GM23338 (cell line): Measurements from ENCODE around the gene ZFYVE27. TPM values are rescaled to one million over a fixed set of nuclear protein-coding genes. Genes with fewer than 3 reads are reported as not detected.

ENCODE experiments used
- ATAC-seq: fragments of 200-7000 bp; cut with Tn5 transposase; 3 replicates; pipeline ENCODE4 v1.9.1; 2020
- DNase-seq: peaks from one replicate; pipeline ENCODE4 v3.0.0-alpha.2; 2015; ENCODE audit warnings: low spot score
- H2AFZ ChIP-seq: fragments of 200-600 bp; sonication (generic); 2 replicates; pipeline ENCODE4 v1.8.0; 2016; ENCODE audit warnings: antibody characterized with exemption, mild to moderate bottlenecking, moderate library complexity
- H3F3A ChIP-seq: fragments of 200-600 bp; sonication (generic); replicated peaks from 2 replicates; pipeline ENCODE4 v1.8.0; 2017; ENCODE audit warnings: antibody characterized with exemption, mixed run types, low read depth
- H3K27ac ChIP-seq: fragments of 200-600 bp; sonication (generic); 2 replicates; pipeline ENCODE4 v1.6.1; 2016; ENCODE audit warnings: low read depth
- H3K27me3 ChIP-seq: fragments of 200-600 bp; sonication (generic); 2 replicates; pipeline ENCODE4 v1.8.0; 2016; ENCODE audit warnings: mild to moderate bottlenecking, mixed run types, moderate library complexity; ENCODE audit not compliant: insufficient read depth
- H3K36me3 ChIP-seq: fragments of 200-600 bp; sonication (generic); 2 replicates; pipeline ENCODE4 v1.8.0; 2016; ENCODE audit warnings: mild to moderate bottlenecking; ENCODE audit not compliant: insufficient read depth
- H3K4me1 ChIP-seq: fragments of 200-600 bp; sonication (generic); 2 replicates; pipeline ENCODE4 v1.8.0; 2016; ENCODE audit warnings: mild to moderate bottlenecking, moderate library complexity; ENCODE audit not compliant: insufficient read depth
- H3K4me2 ChIP-seq: fragments of 200-600 bp; sonication (generic); 2 replicates; pipeline ENCODE4 v1.7.1; 2017; ENCODE audit warnings: mixed run types
- H3K4me3 ChIP-seq: fragments of 200-600 bp; sonication (generic); 2 replicates; pipeline ENCODE4 v1.6.1; 2016; ENCODE audit warnings: mixed run types
- H3K79me2 ChIP-seq: fragments of 200-600 bp; sonication (generic); replicated peaks from 2 replicates; pipeline ENCODE4 v1.8.0; 2017; ENCODE audit warnings: mild to moderate bottlenecking; ENCODE audit not compliant: insufficient read depth
- H3K9me2 ChIP-seq: fragments of 200-600 bp; sonication (generic); 2 replicates; pipeline ENCODE4 v1.8.0; 2017; ENCODE audit not compliant: insufficient read depth
- H4K20me1 ChIP-seq: fragments of 200-600 bp; sonication (generic); replicated peaks from 2 replicates; pipeline ENCODE4 v1.8.0; 2017; ENCODE audit warnings: mild to moderate bottlenecking; ENCODE audit not compliant: insufficient read depth
- H3K27ac Mint-ChIP-seq: 2 replicates; pipeline ENCODE4 v1.8.0; 2020; ENCODE audit warnings: inconsistent platforms, mild to moderate bottlenecking, moderate library complexity, mixed read lengths
- H3K27me3 Mint-ChIP-seq: 3 replicates; pipeline ENCODE4 v1.8.0; 2022; ENCODE audit warnings: low read depth, mild to moderate bottlenecking, moderate library complexity, mixed read lengths, inconsistent platforms; ENCODE audit not compliant: insufficient read depth, poor library complexity
- H3K36me3 Mint-ChIP-seq: 3 replicates; pipeline ENCODE4 v1.8.0; 2021; ENCODE audit warnings: low read depth, mild to moderate bottlenecking, inconsistent platforms, moderate library complexity, mixed read lengths
- H3K4me1 Mint-ChIP-seq: 3 replicates; pipeline ENCODE4 v1.8.0; 2020; ENCODE audit warnings: mild to moderate bottlenecking, inconsistent platforms, mixed read lengths
- H3K4me3 Mint-ChIP-seq: 3 replicates; pipeline ENCODE4 v1.8.0; 2021; ENCODE audit warnings: moderate library complexity, mild to moderate bottlenecking, inconsistent platforms, mixed read lengths
- H3K9me3 Mint-ChIP-seq: 3 replicates; pipeline ENCODE4 v1.8.0; 2020; ENCODE audit warnings: moderate library complexity, mild to moderate bottlenecking, inconsistent platforms, mixed read lengths
- CREB1 ChIP-seq: fragments of 250-450 bp; sonication (Bioruptor Pico); IDR thresholded peaks from 2 replicates; pipeline ENCODE4 v1.5.0; 2020; ENCODE audit warnings: low read depth, mild to moderate bottlenecking, moderate library complexity
- CTCF ChIP-seq, 2 experiments: fragments of 200-600 bp in 1 of 2; sonication (generic) in 1 of 2; conservative IDR thresholded peaks; 2 replicates each; pipeline versions ENCODE4 v1.5.1 to v1.6.1; 2016 to 2017; ENCODE audit warnings: antibody characterized with exemption in 2 of 2, low read depth in 2 of 2, mild to moderate bottlenecking in 2 of 2, moderate library complexity in 1 of 2
- ETS1 ChIP-seq: IDR thresholded peaks from 2 replicates; pipeline ENCODE4 v1.6.1; 2016; ENCODE audit warnings: antibody characterized with exemption
- EZH2 ChIP-seq: fragments of 200-600 bp; sonication (generic); IDR thresholded peaks from one replicate; pipeline ENCODE4 v1.8.0; 2017; ENCODE audit warnings: antibody characterized with exemption, mild to moderate bottlenecking, low read depth; ENCODE audit not compliant: unreplicated experiment
- NANOG ChIP-seq: IDR thresholded peaks from 2 replicates; pipeline ENCODE4 v1.6.1; 2016; ENCODE audit warnings: antibody characterized with exemption, borderline replicate concordance
- REST ChIP-seq: IDR thresholded peaks from one replicate; pipeline ENCODE4 v1.6.1; 2018; ENCODE audit warnings: antibody characterized with exemption; ENCODE audit not compliant: unreplicated experiment
- STAT1 ChIP-seq: IDR thresholded peaks from one replicate; pipeline ENCODE4 v1.6.1; 2016; ENCODE audit warnings: antibody characterized with exemption; ENCODE audit not compliant: unreplicated experiment
- ZNF114 ChIP-seq: fragments of 250-450 bp; sonication (Bioruptor Pico); IDR thresholded peaks from 2 replicates; pipeline ENCODE4 v1.5.0; 2020; ENCODE audit warnings: mild to moderate bottlenecking, moderate library complexity
- ZNF331 ChIP-seq: fragments of 250-450 bp; sonication (Bioruptor Pico); IDR thresholded peaks from 2 replicates; pipeline ENCODE4 v1.5.0; 2020; ENCODE audit warnings: low read depth, mild to moderate bottlenecking, moderate library complexity
- polyA plus RNA-seq: library from polyadenylated mRNA; unstranded; fragments of >200 nt; fragmentation: Nextera tagmentation; extraction: Ambion mirVana; gene quantifications from 2 replicates; pipeline ENCODE4 v1.2.1, GENCODE V29; 2016
- total RNA-seq: library from RNA; depleted of rRNA; stranded (reverse); fragments of >200 nt; shearing (Covaris generic); gene quantifications from 2 replicates; pipeline ENCODE4 v1.2.3, GENCODE V29; 2014

The ZFYVE27 gene
- total and polyA plus RNA-seq, 2 experiments from 2014 or later: 15.0 to 25.8 TPM

- TF ChIP-seq ETS1: no peak
Measured at GRCh38 chr10:97760461-97761257, 23.7 kb downstream of the ZFYVE27 start (continued).

- Histone ChIP-seq H3K4me3 (no peak overlapping the region), H3K4me1 (peaks cover 7% of the 10 kb centered on the region; the same call in 1 of the 2 replicates), H3K27ac (no peak overlapping the region), H3K27me3 (no peaks in the 10 kb centered on the region), H3K4me2 (no peak overlapping the region), H4K20me1 (no peaks in the 10 kb centered on the region), H3K9me2 (no peaks in the 10 kb centered on the region), H3K79me2 (no peaks in the 10 kb centered on the region), H3K36me3 (peaks cover 4% of the 10 kb centered on the region; the same call in 1 of the 2 replicates), H3F3A (no peaks in the 10 kb centered on the region), H2AFZ (no peak overlapping the region)
- Mint-ChIP-seq H3K27me3 (peaks cover 21% of the 10 kb centered on the region), H3K9me3 (no peaks in the 10 kb centered on the region), H3K4me1 (peaks cover 29% of the 10 kb centered on the region), H3K4me3 (no peak overlapping the region), H3K27ac (peak overlapping the region; percentile 60; the same call in 1 of the 2 replicates), H3K36me3 (peaks cover 42% of the 10 kb centered on the region)
- ATAC-seq (no peak), DNase-seq (no peak)
- TF ChIP-seq NANOG (no peak), CREB1 (CRISPR knock-in tag) (no peak), CTCF (conservative IDR thresholded peaks at IDR 0.05; ENCODE audit: low read depth in 2 of 2) (no peak), STAT1 (no peak), ZNF114 (CRISPR knock-in tag) (no peak), EZH2 (no peak), REST (no peak), ZNF331 (CRISPR knock-in tag) (no peak)
Measured at GRCh38 chr10:97761331-97761865, 24.5 kb downstream of the ZFYVE27 start.
